K562 (cell line): Measurements from ENCODE around the gene NPAS2. TPM values are rescaled to one million over a fixed set of nuclear protein-coding genes. Genes with fewer than 3 reads are reported as not detected.

Experiments
- ATF2 ChIP-seq: sonication (generic); formaldehyde crosslinking; IDR thresholded peaks from 2 replicates; pipeline ENCODE4 v1.8.1; 2022; ENCODE audit warnings: missing genetic modification reagents
- C11orf30 ChIP-seq: fragments of 450-650 bp; IDR thresholded peaks from 2 replicates; pipeline ENCODE4 v1.6.1; 2016; ENCODE audit warnings: low read depth, mild to moderate bottlenecking
- CBX1 ChIP-seq: sonication (generic); IDR thresholded peaks from 2 replicates; pipeline ENCODE4 v1.6.1; 2016; ENCODE audit warnings: antibody characterized with exemption, low read depth, mild to moderate bottlenecking
- ELF1 ChIP-seq: fragments of 200-800 bp; sonication (Bioruptor generic); IDR thresholded peaks from 2 replicates; pipeline ENCODE4 v1.6.1; 2016; ENCODE audit warnings: missing genetic modification characterization, missing compliant biosample characterization
- HDAC1 ChIP-seq, 2 experiments: fragments of 450-650 bp; IDR thresholded peaks; 2 replicates each; pipeline ENCODE4 v1.6.1; 2016 to 2017; ENCODE audit warnings: inconsistent platforms in 1 of 2, mild to moderate bottlenecking in 1 of 2, moderate library complexity in 1 of 2
- MAZ ChIP-seq, 2 experiments: fragments of 450-650 bp in 1 of 2; sonication (generic) in 1 of 2; formaldehyde crosslinking; IDR thresholded peaks in 1 of 2; conservative IDR thresholded peaks in 1 of 2; 2 replicates each; pipeline versions ENCODE4 v1.4.0 to v1.5.0; 2020; ENCODE audit warnings: mild to moderate bottlenecking in 1 of 2, missing genetic modification reagents in 1 of 2
- NFYB ChIP-seq: IDR thresholded peaks from 2 replicates; pipeline ENCODE4 v1.6.1; 2011; ENCODE audit warnings: mild to moderate bottlenecking, moderate library complexity; ENCODE audit not compliant: insufficient read length; ENCODE audit errors: extremely low read depth
- PPARD ChIP-seq: fragments of 250-450 bp; sonication (Bioruptor Pico); IDR thresholded peaks from 2 replicates; pipeline ENCODE4 v1.8.0; 2022; ENCODE audit warnings: inconsistent platforms, mild to moderate bottlenecking, moderate library complexity
- RFX7 ChIP-seq: fragments of 250-450 bp; sonication (Bioruptor Pico); IDR thresholded peaks from 2 replicates; pipeline ENCODE4 v1.5.1; 2021; ENCODE audit warnings: mild to moderate bottlenecking
- SMARCA5 ChIP-seq: fragments of 450-650 bp; IDR thresholded peaks from 2 replicates; pipeline ENCODE4 v1.6.1; 2016
- STAG1 ChIP-seq: sonication (generic); formaldehyde crosslinking; IDR thresholded peaks from 2 replicates; pipeline ENCODE4 v1.5.0; 2020; ENCODE audit warnings: missing genetic modification reagents, borderline replicate concordance
- TFAP4 ChIP-seq: sonication (generic); formaldehyde crosslinking; IDR thresholded peaks from 2 replicates; pipeline ENCODE4 v1.8.0; 2022; ENCODE audit warnings: missing genetic modification reagents, mild to moderate bottlenecking, moderate library complexity, borderline replicate concordance
- ZC3H4 ChIP-seq: sonication (generic); formaldehyde crosslinking; IDR thresholded peaks from 2 replicates; pipeline ENCODE4 v1.9.0; 2021; ENCODE audit warnings: missing genetic modification reagents, borderline replicate concordance
- ZNF165 ChIP-seq: fragments of 250-450 bp; sonication (Bioruptor Pico); IDR thresholded peaks from 2 replicates; pipeline ENCODE4 v1.4.0; 2020; ENCODE audit warnings: borderline replicate concordance
- ZNF253 ChIP-seq: fragments of 250-450 bp; sonication (Bioruptor Pico); conservative IDR thresholded peaks from 2 replicates; pipeline ENCODE4 v1.6.1; 2021; ENCODE audit warnings: mild to moderate bottlenecking
- ZNF518B ChIP-seq: fragments of 250-450 bp; sonication (Bioruptor Pico); IDR thresholded peaks from 2 replicates; pipeline ENCODE4 v1.5.0; 2021; ENCODE audit warnings: mild to moderate bottlenecking, moderate library complexity
- ZNF644 ChIP-seq: fragments of 200-800 bp; sonication (Bioruptor generic); IDR thresholded peaks from 2 replicates; pipeline ENCODE4 v1.6.1; 2016; ENCODE audit warnings: low read depth, missing genetic modification characterization, missing compliant biosample characterization
- ZNF695 ChIP-seq: fragments of 450-650 bp; formaldehyde crosslinking; IDR thresholded peaks from 2 replicates; pipeline ENCODE4 v1.4.0; 2020; ENCODE audit warnings: mild to moderate bottlenecking, moderate library complexity
- ZNF696 ChIP-seq: fragments of 250-450 bp; sonication (Bioruptor Pico); conservative IDR thresholded peaks from 2 replicates; pipeline ENCODE4 v1.4.0; 2020; ENCODE audit warnings: mild to moderate bottlenecking, moderate library complexity
- polyA plus RNA-seq, 8 experiments: library from polyadenylated mRNA; depleted of rRNA in 4 of 8; stranded (reverse) in 5 of 8; unstranded in 3 of 8; fragments of >200 nt; fragmentation: Nextera tagmentation in 2 of 8; fragmentation: Illumina TruSeq in 1 of 8; extraction: Ambion mirVana in 2 of 8; extraction: Trizol in 1 of 8; gene quantifications; 2 replicates each; pipeline versions ENCODE4 v1.2.1 to v1.2.3, GENCODE V29; 2011 to 2014; ENCODE audit warnings: inconsistent platforms in 1 of 8, missing spikeins in 1 of 8
- total RNA-seq, 7 experiments: library from RNA; depleted of rRNA in 6 of 7; stranded (reverse); fragments of >200 nt in 6 of 7; fragmentation: Illumina TruSeq in 2 of 7; extraction: Trizol in 2 of 7; gene quantifications; 2 replicates each; pipeline versions ENCODE4 v1.2.1 to v1.2.3, GENCODE V29; 2011 to 2021; ENCODE audit warnings: low replicate concordance in 1 of 7
- TF ChIP-seq, protein P1 (sequence below): fragments of 250-450 bp; sonication (Bioruptor Pico); IDR thresholded peaks from 2 replicates; pipeline ENCODE4 v1.9.0; 2021; ENCODE audit warnings: mild to moderate bottlenecking

Gene NPAS2
- total and polyA plus RNA-seq, 9 of the 15 experiments (the other 6 are each of a cell fraction or from before 2014, with no cell fraction given): 0.06 to 0.29 (median 0.07) TPM; not detected in 5

GRCh38 chr2:100984892-100985307 lies 165.0 kb downstream of the NPAS2 start (continued):
- TF ChIP-seq STAG1 (peak; percentile 73; the same call in 1 of the 2 replicates), ZNF253 (CRISPR knock-in tag) (no peak), ZNF518B (no peak), NFYB (no peak), ATF2 (CRISPR knock-in tag) (0 out of 2 replicates have a peak, but pooled peaks have one; percentile 29), ELF1 (no peak), RFX7 (CRISPR knock-in tag) (no peak), CBX1 (no peak), ZNF644 (no peak), ZC3H4 (CRISPR knock-in tag) (no peak), MAZ (CRISPR knock-in tag; conservative IDR thresholded peaks at IDR 0.05 in 1 of 2, IDR thresholded peaks at IDR 0.05 in 1 of 2) (peak in 1 of 2 experiments; percentile 25; a peak in 1 of 4 replicates), C11orf30 (no peak), SMARCA5 (no peak), ZNF695 (CRISPR knock-in tag) (no peak), TFAP4 (CRISPR knock-in tag) (no peak), ZNF696 (CRISPR knock-in tag) (no peak), HDAC1 (IDR thresholded peaks at IDR 0.05) (peak in 1 of 2 experiments; percentile 57; a peak in 1 of 4 replicates), PPARD (CRISPR knock-in tag) (no peak), ZNF165 (CRISPR knock-in tag) (no peak)
- TF ChIP-seq, protein P1, sequence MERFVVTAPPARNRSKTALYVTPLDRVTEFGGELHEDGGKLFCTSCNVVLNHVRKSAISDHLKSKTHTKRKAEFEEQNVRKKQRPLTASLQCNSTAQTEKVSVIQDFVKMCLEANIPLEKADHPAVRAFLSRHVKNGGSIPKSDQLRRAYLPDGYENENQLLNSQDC (CRISPR knock-in tag): no peak
